Right renal cortex interstitium (tissue), 3 donors: ENCODE results near the gene ZNF396. TPM values are rescaled to one million over a fixed set of nuclear protein-coding genes. Genes with fewer than 3 reads are reported as not detected.

Experiments used
- DNase-seq, 3 donors: peaks; one replicate each; pipeline ENCODE4 v3.0.0-alpha.2; 2013; ENCODE audit warnings: low read depth in 3 of 3, low spot score in 2 of 3
- polyA plus RNA-seq, 3 donors: library from polyadenylated mRNA; unstranded; fragments of 120-200 nt; gene quantifications; one replicate each; pipeline ENCODE4 v1.2.1, GENCODE V29; 2013; ENCODE audit not compliant: insufficient read length in 3 of 3

The ZNF396 gene
- polyA plus RNA-seq, result 1 to 10 TPM; 6.1 to 7.2 (median 7.0) TPM

GRCh38 chr18:35376742-35377695, at the start of gene ZNF396:
Gene ZNF396, minus strand, starts transcription at chr18:35377337. Its CDS starts 3,045 bp downstream, at chr18:35374292.
- DNase-seq, result peak in 2 of 3 donors; percentile 38 to 42

GRCh38 chr18:35426786-35427185, 49.6 kb upstream of the ZNF396 start:
- DNase-seq, result no peak

GRCh38 chr18:35424356-35424755, 47.2 kb upstream of the ZNF396 start:
- no peak for DNase-seq

- DNase-seq, result no peak
These were observed 45.1 kb upstream of the ZNF396 start for GRCh38 chr18:35422237-35422636.

GRCh38 chr18:35418610-35419009, 41.5 kb upstream of the ZNF396 start:
- DNase-seq, result no peak

GRCh38 chr18:35417223-35417622, 40.1 kb upstream of the ZNF396 start:
- no peak for DNase-seq

- DNase-seq, result no peak
These were observed 38.5 kb upstream of the ZNF396 start for GRCh38 chr18:35415511-35416073.

- DNase-seq, result no peak
These were observed 36.0 kb upstream of the ZNF396 start for GRCh38 chr18:35413163-35413511.

GRCh38 chr18:35411625-35412351, 34.7 kb upstream of the ZNF396 start:
- DNase-seq, result no peak

- DNase-seq, result no peak
These were observed 33.4 kb upstream of the ZNF396 start for GRCh38 chr18:35410561-35410960.

- no peak for DNase-seq
These were observed 32.8 kb upstream of the ZNF396 start for GRCh38 chr18:35409911-35410310.

- DNase-seq, result no peak
These were observed 31.7 kb upstream of the ZNF396 start for GRCh38 chr18:35408843-35409261.

- DNase-seq, result peak; percentile 45 to 61 (median 48)
These were observed 30.8 kb upstream of the ZNF396 start for GRCh38 chr18:35407871-35408481.

GRCh38 chr18:35406666-35407065, 29.5 kb upstream of the ZNF396 start:
- no peak for DNase-seq

- DNase-seq, result no peak
These were observed 20.8 kb upstream of the ZNF396 start for GRCh38 chr18:35397976-35398375.

- no peak for DNase-seq
These were observed 16.6 kb upstream of the ZNF396 start for GRCh38 chr18:35393716-35394115.

- DNase-seq, result no peak
These were observed 15.2 kb upstream of the ZNF396 start for GRCh38 chr18:35392375-35392774.

GRCh38 chr18:35390951-35391700, 14.0 kb upstream of the ZNF396 start:
- no peak for DNase-seq

- DNase-seq, result no peak
These were observed 12.0 kb upstream of the ZNF396 start for GRCh38 chr18:35389095-35389618.

- DNase-seq, result no peak
These were observed 10.0 kb upstream of the ZNF396 start for GRCh38 chr18:35387152-35387571.
